GM19240 (cell line): ENCODE results near the gene NOD2.
A peak's percentile ranks its signal among the peaks of the same experiment; 100 is the strongest.

ENCODE experiments used
- DNase-seq: peaks from one replicate; pipeline ENCODE4 v3.0.0; 2011; ENCODE audit warnings: low spot score; ENCODE audit not compliant: insufficient read length

The NOD2 gene

DNA sequence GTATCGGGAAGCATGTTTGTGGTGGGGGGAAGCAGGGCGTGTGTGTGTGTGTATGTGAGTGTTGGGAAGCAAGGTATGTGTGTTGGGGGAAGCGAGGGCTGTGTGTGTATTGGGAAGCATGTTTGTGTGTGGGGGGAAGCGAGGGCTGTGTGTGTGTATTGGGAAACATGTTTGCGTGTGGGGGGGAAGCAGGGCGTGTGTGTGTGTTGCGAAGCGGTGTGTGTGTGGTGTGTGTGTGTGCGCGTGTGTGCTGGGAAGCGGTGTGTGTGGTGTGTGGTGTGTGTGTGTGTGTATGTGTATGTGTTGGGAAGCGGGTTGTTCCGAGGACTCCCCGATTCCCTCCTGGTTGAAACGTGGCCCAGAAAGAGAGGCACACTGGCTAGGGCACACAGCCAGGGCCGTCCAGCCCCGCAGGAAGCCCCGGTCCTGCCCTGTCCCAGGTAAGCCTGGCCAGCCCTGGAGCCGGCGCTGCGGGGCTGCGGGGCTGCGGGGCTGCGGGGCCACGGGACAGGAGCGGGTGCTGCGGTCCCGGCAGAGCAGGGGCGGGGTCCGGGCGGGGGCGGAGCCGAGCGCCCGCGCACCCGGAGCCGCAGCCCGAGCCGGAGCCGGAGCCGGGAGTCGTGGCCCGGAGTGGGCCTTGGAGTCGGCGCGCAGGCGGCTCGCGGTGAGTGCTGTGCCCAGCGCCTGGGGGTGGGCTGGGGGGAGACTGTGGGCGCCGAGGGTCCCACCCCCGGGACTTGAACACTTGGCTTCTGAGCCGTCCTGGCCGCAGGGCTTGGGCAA, at the start of gene NOD2:
NOD2 (plus strand) TSS at position 608 of the 783 bp plus-strand sequence. CDS start 5,890 bp downstream, outside the sequence.
- DNase-seq: no peak

DNA sequence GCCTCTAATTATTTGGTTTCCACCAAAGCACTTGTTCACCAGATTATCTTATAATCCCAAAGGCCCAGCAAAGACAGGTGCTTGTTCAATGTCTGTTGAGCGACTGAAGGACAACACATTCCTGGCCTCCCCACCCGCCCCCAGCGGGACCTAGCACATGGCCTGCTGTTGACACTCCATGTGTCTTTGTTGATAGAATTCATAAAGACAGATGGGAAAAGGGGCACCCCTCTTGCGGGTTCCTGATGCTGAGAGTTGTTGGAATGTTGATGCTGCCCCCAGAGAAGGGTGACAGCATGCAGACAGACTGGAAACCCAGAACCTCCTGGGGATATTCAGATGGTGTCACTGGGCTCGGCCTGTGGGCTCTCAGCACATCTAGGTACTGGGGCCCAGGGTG, 49.2 kb upstream of the NOD2 start:
- no peak for DNase-seq

DNA sequence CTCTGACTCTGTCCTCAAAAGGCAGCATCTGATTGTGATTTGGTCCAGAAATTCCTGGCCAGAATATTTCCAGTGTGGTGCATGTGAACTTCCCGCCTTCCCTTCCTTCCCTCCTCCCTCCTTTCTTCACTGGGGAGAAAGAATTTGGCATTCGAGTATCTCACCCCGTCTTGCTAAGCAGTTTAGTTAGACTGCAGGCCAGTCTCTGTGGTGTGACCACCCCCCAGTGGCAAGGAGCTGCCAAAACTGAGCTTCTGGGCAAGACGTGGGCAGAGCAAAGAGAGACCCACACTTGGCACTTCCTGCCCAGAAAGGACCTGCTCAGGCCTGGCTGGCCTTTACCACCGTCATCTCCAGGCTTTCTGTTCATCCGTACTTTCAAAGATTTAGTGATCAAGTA, 48.7 kb upstream of the NOD2 start:
- DNase-seq: no peak

DNA sequence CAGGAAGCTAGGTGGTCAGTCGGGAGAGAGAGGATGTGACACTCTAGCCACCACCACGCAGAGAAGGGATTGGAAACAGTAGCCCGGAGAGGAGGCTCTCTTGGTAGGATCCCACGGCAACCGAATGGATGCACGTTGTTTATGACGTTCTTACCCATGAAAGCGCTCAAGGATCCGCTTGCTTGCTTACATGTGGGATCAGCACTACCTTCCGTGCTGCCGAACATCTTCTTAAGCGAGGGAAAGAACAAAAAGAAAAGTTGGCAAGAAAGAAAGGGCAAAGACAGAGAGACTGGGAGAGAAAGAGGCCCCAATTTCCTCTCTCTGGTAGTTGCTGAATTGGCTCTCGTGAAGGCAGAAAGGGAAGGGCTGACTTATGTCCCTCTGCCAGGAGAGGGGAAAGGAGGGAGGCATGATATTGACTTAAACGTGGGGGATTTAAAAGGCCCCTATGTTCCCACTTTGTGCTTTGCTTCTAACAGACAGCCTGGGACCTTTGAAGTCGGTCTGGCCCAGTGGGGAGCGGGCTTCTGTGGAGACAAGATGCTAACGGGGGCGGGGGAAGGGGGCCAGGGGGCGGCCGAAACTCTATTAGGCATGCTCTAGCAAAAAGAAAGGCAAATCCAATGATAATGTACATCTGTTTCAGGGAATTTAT, 47.7 kb upstream of the NOD2 start:
- DNase-seq: no peak

DNA sequence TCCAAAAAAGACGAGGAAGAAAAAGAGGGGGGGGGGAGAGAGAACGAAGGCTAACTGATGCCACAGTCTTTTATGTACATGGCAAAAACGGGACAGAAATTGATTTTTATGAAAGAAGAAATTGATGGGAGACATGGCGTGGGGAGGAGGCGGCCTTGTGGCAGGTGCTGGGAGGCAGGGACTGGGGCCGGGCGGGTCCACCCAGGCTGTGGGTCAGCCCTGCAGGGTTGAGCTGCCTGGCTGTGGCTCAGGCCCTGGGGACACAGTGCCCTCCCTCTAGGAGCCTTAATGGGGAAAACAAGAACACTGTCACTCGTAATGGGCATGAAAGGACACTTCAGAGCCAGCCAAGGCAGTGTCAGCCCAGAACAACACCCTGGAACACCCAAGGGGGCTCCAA, 47.1 kb upstream of the NOD2 start:
- no peak for DNase-seq

DNA sequence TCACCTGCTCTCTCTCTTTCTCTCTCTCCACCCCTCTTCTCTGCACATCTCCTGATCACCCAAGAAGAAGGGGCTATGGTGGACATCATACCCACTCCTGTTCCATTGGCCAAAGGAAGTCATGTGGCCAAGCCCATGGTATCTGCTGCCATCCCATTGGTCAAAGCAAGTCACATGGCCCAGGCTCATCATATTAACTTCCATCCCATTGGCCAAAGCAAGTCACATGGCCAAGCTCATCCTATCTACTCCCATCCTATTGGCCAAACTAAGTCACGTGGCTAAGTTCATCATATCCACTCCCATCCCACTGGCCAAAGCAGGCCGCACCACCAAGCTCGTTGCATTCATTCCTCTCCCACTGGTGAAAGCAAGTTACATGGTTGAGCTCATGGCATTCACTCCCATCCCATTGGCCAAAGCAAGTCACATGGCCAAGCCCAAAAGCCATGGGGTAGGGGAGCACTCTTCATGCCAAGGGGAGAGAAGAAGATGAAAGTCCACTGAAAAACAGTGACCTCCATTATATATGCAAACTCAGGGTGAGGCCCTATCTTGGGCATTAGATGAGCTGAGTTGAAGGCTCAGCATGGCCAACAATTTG, 41.5 kb upstream of the NOD2 start:
- DNase-seq: no peak

DNA sequence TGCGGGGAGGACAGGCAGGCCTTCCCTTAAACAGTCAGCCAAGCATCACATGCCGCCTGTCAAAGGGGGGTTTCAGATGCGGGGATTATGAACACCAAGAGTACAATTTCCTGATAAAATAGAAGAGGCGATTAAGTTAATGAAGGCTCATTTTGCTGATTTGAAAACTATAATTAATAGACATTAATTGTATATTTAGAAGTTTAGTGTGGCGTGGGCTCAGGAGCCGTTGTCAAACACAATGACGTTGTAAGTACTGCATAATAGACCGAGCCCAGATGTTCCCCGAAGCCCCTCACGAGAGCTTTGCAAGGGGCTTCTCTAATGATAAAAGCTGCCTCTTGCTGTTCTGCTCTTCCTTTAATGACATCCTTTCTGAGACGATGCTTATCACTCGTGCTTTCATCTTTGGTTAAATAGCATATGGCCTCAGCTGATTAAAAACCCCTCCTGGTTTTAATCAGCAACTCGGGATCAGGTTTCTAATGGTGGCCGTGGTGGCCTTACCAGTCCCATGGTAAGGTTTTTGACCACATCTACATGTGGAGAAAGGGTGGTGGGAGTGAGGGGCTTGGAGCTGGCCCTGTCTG, 40.5 kb upstream of the NOD2 start:
- DNase-seq: no peak

DNA sequence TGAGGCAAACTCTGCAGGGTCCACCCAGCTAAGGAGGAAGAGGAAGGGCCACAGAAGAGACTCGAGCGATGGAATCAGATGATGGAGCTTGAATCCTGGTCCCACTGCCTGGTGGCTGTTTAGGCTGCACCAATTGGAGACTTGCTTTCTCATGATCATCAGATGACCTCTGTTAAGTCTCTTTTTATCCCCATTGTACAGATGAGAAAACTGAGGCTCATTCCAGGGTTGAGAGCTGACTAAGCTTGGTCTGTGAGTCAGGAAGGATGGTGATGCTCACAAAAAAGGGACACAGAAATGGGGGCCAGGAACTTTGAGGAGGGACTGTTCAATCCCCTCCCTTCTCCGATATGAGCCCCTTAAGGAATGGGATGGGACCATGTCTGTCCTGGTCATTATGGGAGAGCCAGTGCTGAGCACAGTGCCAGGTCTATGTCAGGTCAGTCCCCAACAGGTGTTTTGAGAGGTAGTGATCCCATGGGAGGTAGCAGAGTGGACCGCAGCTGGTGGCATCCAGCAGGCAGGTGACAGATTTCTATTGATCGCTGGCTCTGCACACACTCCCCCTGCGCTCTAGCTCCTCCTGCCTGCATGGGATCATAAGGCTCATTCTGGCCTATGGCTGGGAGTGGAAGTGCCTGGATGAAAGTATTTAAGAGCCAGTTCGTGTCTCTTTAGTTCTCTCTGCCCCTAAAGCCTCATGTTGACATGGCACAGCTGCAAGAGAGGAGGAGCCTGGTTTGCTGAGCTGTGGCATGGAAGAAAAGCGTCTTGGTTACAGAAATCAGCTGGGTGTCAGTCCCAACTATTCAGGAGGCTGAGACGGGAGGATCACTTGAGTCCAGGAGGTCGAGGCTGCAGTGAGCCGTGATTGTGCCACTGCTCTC, 39.5 kb upstream of the NOD2 start:
- no peak for DNase-seq

DNA sequence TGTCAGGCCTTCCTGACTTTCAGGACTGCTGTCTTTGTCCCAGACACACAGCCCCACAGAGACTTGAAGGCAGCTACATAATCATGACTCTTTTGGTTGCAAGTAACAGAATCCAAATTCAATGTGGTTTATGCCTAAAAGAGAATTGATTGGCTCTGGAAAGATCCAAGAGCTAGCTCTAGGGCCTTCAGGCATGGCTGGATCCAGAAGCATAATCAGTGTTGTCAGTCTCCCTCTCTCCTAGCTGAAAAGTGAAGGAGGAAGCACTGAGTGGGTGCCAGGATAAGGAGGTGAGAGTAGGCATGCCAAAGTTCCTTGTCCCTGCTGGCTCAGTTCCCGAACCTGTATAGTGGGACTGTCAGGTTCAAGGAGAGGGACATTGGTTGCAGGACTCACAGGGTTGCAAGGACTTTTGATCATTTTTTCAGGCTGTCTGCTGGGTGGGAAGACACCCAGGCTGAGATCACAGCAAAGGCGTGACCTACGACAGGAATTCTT, 37.8 kb upstream of the NOD2 start:
- DNase-seq: no peak

- no peak for DNase-seq
Measured at GRCh38 chr16:50657241-50657640, 36.2 kb upstream of the NOD2 start.

- no peak for DNase-seq
Measured at GRCh38 chr16:50659806-50660205, 33.6 kb upstream of the NOD2 start.

- no peak for DNase-seq
Measured at GRCh38 chr16:50662306-50662940, 31.0 kb upstream of the NOD2 start.

DNA sequence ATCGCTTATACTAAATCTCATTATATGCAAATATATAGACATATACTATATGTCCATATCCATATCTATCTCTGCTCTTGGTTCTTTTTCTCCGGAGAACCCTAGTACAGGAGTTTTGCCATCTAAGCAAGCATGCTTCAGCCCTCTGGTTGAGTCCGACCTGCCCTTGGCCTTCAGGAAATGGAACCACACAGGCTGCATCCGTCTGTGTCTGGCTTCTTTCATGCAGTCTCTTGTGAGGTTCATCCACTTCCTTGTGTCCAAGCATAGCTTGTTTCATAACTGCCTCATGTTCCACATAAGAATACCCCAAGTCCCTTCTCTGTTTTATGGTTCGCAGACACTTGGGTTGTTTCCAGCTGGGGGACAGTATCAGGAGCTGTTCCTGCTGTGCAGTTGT, 29.1 kb upstream of the NOD2 start:
- DNase-seq: no peak

GRCh38 chr16:50665128-50665878, 28.1 kb upstream of the NOD2 start:
- DNase-seq: peak; percentile 66

DNA sequence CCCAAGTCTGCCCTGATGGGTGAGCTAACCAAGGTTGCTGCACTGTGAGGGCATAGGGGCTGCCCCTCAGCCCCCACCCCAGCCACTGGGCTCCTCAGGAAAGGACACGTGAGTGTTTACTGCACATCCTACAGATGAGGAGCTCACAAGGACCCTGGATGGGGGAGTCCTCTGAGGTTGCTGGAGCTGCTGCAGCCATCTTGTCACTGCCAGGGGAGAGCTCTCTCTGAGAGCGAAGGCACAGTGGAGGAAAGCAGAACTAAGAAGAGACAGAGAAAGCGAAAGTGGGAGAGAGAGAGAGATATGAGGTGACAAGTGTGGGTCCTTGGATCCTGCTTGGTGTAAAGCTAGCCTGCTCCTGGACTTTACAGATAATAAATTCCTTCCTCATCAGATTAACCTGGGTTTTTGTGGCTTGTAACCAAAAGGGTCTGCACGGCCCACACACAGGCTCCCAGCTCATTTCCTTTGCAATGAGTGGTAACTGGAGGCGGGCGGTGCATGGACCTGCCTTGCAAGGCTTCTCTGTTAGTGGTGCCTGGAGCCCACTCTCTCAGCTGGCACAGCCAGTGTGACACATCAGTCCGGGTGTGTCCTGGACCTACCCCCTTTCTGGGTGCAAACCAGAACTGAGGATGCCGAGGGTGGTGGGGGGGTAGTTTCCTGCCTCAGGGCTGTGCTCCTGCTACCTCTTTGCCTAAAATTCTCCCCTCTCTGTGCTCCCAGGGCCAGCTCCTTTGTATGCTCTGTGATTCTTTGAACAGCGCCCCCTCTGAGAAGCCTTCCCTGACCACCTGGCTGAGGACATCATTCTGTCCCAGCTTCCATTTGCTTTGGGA, 26.5 kb upstream of the NOD2 start:
- DNase-seq: peak; percentile 64

GRCh38 chr16:50667497-50668367, 25.7 kb upstream of the NOD2 start:
- DNase-seq: no peak

DNA sequence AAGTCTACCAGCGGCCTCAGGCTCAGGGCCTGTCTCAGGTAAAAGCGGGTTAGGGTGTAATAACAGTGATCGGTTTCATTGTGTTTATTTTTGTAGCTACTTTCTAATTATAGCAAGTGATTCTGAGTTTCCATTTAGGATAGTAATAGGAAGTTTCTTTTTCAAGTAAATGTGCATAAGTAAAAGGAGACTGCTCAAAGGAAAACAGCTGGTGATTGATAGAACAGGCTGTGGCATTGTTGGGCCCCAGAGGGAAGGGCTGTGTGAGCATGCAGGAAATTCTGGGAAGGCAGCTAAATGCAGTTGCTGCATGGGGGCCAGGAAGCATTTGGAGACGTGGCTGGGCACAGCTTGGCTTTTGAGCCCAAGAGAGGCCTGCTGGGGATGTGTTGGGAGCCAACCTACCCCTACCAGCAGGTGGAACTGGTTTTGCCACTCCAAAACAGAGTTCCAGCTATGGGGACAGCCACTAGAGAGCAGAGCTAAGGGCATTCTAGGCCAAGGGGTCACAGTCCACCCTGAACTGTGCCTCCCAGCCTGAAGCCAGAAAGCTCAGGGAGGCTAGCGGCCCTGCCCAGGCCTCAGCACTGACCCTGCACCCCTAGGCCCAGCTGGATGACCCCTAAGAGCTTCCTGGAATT, 24.9 kb upstream of the NOD2 start:
- no peak for DNase-seq
